Stimulated activated naive CD4-positive, alpha-beta T cell (primary cell): ENCODE measurements around the gene ZBTB4.
"Not testable (repeated sequence)": the region's sequence is repeated elsewhere in the genome, so short reads cannot be mapped to it uniquely, and the experiment has no call there.

Experiments used
- DNase-seq, 6 experiments: peaks; one replicate each; lab custom pipeline; 2025; lab: John Stamatoyannopoulos, UW

Gene ZBTB4

GRCh38 chr17:7470457-7470973 lies 8.9 kb downstream of the ZBTB4 start:
- not testable (repeated sequence) for DNase-seq

DNA sequence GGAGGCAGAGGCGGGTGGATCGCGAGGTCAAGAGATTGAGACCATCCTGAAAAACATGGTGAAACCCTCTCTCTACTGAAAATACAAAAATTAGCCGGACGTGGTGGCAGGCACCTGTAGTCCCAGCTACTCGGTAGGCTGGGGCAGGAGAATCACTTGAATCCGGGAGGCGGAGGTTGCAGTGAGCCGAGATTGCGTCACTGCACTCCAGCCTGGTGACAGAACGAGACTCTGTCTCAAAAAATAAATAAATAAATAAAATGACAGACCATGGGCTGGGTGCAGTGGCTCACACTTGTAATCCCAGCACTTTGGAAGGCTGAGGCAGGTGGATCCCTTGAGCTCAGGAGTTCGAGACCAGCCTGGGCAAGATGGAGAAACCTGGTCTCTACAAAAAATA lies 9.6 kb downstream of the ZBTB4 start:
- not testable (repeated sequence) for DNase-seq

DNA sequence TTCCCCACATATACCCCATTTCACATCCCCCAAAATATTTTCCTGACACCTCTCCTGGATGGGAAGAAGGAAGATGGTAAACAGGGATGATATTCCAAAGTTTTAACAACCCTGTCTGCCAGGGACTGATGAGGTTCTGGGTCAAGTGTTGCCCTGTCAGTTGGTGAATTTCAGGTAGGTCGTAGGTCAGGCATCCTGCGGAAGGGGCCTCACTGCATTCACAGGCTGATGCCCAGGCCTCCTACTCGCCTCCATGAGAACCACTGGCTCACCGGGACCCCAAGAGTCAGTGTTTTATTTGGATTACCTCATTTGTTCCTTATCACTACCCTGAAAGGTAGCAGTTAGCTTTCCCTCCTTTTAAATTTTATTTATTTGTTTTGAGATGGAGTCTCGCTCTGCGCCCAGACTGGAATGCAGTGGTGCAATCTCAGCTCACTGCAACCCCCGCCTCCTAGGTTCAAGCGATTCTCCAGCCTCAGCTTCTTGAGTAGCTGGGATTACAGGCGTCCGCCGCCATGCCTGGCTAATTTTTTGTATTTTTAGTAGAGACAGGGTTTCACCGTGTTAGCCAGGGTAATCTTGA lies 10.5 kb downstream of the ZBTB4 start:
- no peak for DNase-seq

DNA sequence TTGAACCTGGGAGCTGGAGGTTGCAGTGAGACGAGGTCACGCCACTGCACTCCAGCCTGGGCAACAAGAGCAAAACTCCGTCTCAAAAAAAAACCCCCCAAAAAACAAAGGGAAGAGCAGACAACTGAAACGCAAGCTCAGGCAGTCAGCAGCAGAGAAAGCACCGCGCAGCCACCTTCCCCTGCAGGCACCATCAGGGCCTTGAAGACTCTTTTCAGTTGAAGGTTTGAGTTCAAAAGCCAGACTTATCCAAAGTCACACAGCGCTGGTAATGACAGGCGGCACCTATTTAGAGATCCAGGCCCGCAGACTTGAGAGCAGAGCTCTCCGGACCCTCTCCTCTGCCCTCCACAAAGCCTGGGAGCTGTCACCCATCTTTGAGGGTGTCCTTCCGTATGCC lies 11.1 kb downstream of the ZBTB4 start:
- DNase-seq = no peak

- DNase-seq = no peak
These were observed 11.9 kb downstream of the ZBTB4 start for GRCh38 chr17:7467498-7467897.

- no peak for DNase-seq
These were observed 12.6 kb downstream of the ZBTB4 start for GRCh38 chr17:7466639-7467341.

DNA sequence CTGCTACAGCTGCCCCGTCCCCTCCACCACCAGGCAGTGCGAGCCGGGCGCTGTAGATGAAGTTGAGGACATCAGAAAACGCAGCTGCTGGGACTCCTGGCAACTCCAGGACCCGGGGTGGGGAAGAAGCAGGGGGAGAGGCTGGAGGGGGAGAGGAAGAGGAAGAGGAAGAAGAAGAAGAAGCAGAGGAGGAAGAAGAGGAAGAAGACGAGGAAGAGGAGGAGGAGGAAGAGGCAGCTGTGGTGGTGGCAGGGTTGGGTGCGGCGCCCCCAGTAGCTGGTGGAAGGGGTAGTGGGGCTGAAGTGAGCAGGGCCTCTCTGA lies 13.2 kb downstream of the ZBTB4 start:
- no peak for DNase-seq

GRCh38 chr17:7465597-7466275 lies 13.7 kb downstream of the ZBTB4 start:
- DNase-seq = no peak

GRCh38 chr17:7464081-7464480 lies 15.3 kb downstream of the ZBTB4 start:
- no peak for DNase-seq

- DNase-seq = no peak
These were observed 16.0 kb downstream of the ZBTB4 start for GRCh38 chr17:7463372-7463846.

DNA sequence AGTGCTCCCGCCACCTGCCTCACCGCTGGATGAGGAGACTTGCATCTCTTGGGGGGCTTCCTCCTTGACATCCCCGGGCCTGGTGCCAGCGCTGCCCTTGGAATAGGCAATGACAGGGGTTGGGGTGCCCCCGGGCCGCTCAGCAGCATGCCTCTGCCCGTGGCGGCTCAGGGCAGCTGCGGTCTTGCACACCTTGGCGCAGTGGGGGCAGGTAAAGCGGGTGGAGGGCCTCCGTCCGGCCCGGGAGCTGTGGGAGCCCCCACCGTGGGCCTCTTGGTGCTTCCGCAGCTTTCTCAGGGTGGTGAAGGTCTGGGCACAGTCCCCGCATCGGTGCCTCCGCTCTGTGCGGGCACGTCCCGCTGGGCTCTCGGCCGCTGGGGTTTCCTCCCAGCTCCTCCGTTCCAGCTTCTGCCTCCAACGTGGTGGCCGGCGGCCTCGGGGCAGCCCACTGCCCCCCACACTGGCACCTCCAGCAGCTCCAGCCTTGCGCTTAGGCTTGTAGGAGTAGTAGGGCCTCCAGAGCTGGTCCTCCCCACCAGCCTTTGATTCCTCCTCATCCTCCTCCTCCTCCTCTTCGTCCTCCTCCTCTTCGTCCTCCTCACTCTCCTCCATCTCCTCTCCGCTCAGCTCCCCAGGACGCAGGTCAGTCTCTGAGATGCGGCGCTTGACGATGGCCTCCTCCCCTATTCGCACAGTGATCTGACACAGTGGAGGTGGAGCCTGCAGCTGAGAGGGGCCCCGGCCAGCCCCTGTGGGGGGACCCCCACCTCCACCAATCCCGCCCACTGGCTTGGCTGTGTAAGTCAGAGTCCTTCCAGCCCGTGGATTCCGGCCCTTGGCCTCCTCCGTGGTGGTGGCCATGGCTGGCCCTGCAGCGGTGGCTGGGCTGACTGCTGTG lies 16.7 kb downstream of the ZBTB4 start:
- DNase-seq = no peak

DNA sequence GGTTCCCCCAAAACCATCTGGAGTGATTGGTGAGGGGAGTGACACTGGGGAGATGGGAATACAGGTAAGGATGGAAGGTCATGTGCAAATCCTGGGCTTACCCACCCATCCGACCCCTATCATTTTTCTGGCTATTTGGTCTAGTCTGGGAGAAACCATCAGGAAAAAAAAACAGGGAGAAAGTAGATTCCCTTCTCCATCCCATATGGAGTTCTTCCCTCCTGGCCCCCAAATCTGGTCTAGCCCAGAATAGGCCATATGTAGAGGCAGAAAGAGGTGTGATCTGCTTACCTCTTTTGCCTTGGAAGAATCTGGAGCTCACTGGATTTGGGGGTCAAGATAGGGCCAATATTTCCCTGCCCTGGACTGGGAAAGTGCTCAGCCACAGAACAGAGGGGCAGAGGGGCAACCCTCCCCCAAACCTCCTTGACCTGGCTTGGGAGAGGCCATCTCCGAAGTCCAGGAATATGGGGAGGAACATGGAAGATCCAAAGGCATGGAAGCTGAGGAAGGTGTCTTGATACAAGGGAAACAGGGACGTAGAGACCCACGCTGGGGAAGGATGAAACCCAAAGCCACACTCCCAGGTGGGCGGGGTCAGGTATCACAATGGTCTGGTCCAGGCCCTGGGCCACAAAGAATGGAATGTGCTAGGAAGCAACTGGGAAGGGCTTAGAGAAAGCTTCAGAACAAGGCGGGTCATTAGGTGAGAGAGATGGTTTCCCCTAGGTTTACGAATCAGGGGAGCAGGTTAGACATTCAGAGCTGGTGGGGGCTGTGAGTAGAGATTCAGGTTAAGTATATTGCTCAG lies 18.4 kb downstream of the ZBTB4 start:
- DNase-seq = no peak

GRCh38 chr17:7459961-7460545 lies 19.4 kb downstream of the ZBTB4 start:
- DNase-seq = no peak

- no peak for DNase-seq
These were observed 31.0 kb downstream of the ZBTB4 start for GRCh38 chr17:7448461-7448860.

- peak in 4 of 6 experiments; percentile 21 to 39 (median 28) for DNase-seq
These were observed 33.8 kb downstream of the ZBTB4 start for GRCh38 chr17:7445619-7445968.

GRCh38 chr17:7444682-7445618 lies 34.5 kb downstream of the ZBTB4 start, which contains the start of gene CHRNB1:
CHRNB1 (plus strand) TSS chr17:7445061; CDS start chr17:7445128, 67 bp downstream.
- peak in 3 of 6 experiments; percentile 10 to 24 (median 13) for DNase-seq

DNA sequence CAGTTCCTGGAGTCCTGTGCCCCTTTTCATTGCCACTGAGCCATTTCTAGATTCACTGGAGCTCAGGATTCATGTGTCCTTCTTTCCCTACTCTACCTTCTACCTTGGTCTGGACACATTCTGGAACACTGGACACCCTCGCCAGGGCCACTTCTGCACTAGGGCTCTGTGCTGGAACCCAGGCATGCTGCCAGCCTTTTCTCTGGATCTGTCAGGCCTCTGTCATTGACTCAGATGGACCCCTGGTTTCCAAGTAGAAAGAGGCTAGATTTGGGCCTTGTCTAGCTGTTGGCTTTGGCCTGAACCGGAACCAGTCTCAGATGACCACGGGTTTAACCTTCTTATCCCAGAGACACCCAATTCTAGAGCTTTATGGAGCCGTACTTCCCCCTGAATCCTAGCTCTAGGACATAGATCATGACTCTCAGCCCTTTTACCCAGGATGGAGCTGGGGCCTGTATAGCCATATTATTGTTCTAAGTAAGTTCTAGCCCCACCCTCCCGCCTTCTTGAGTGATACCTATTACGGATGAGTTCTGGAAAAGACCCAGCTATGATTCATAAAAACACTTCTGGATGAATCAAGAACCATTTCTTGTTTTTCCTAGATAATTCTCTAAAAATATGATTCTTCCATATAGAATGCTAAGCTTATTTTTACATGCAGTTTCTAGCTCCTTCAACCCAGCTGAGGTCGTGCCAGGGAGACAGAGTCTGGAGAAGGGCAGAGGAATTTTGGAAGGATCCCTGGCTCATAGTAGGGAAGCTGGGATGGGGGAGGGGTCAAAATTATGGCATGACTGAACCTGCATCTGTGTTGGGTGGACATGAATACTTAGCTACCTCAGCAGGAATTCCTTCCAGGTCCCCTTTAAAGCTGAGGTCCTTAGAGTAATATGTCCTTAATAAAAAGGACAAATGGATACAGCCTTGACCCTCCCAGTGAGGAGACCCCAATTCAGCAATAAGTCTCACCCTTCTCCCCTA lies 35.6 kb downstream of the ZBTB4 start:
- DNase-seq = no peak

- no peak for DNase-seq
These were observed 37.3 kb downstream of the ZBTB4 start for GRCh38 chr17:7442142-7442541.
